Spleen (tissue), 11 donors: ENCODE data around the gene DYSF. TPM values are rescaled to one million over a fixed set of nuclear protein-coding genes. Genes with fewer than 3 reads are reported as not detected.
A peak's percentile ranks its signal among the peaks of the same experiment; 100 is the strongest.

Experiments used
- DNase-seq: peaks from one replicate; pipeline ENCODE4 v3.0.0-alpha.2; 2020
- H3K27ac ChIP-seq, 8 donors: fragments of 200-600 bp; sonication (generic) in 7 of 8; 1 replicate in 4 of 8; 2 replicates in 4 of 8; pipeline versions ENCODE4 v1.5.0 to v1.8.0; 2016 to 2021; ENCODE audit warnings: inconsistent platforms in 4 of 8, mild to moderate bottlenecking in 4 of 8, moderate library complexity in 1 of 8
- H3K27me3 ChIP-seq, 7 donors: fragments of 200-600 bp; sonication (generic) in 6 of 7; replicated peaks in 1 of 7; 1 replicate in 4 of 7; 2 replicates in 3 of 7; pipeline versions ENCODE4 v1.5.0 to v1.8.0; 2016 to 2021; ENCODE audit warnings: inconsistent platforms in 3 of 7, mild to moderate bottlenecking in 1 of 7
- H3K36me3 ChIP-seq, 6 donors: fragments of 200-600 bp; sonication (generic) in 5 of 6; 1 replicate in 4 of 6; 2 replicates in 2 of 6; pipeline versions ENCODE4 v1.5.0 to v1.8.0; 2016 to 2021; ENCODE audit warnings: inconsistent platforms in 2 of 6
- H3K4me1 ChIP-seq, 6 donors: fragments of 200-600 bp; sonication (generic) in 5 of 6; 1 replicate in 3 of 6; 2 replicates in 3 of 6; pipeline versions ENCODE4 v1.5.0 to v1.8.0; 2016 to 2021; ENCODE audit warnings: inconsistent platforms in 3 of 6
- H3K4me3 ChIP-seq, 8 donors: fragments of 200-600 bp; sonication (generic) in 7 of 8; 1 replicate in 4 of 8; 2 replicates in 4 of 8; pipeline versions ENCODE4 v1.5.0 to v1.8.0; 2016 to 2021; ENCODE audit warnings: inconsistent platforms in 4 of 8, mild to moderate bottlenecking in 4 of 8, moderate library complexity in 2 of 8
- H3K9me3 ChIP-seq, 8 donors: fragments of 200-600 bp; sonication (generic) in 7 of 8; 1 replicate in 4 of 8; 2 replicates in 4 of 8; pipeline versions ENCODE4 v1.5.0 to v1.8.0; 2016 to 2021; ENCODE audit warnings: inconsistent platforms in 4 of 8
- CTCF ChIP-seq, 11 experiments: fragments of 200-600 bp in 7 of 11; fragments of 450-650 bp in 4 of 11; sonication (generic) in 4 of 11; IDR thresholded peaks in 8 of 11; conservative IDR thresholded peaks in 3 of 11; 1 replicate in 7 of 11; 2 replicates in 4 of 11; pipeline versions ENCODE4 v1.4.0 to v1.8.0; 2016 to 2021; ENCODE audit warnings: antibody characterized with exemption in 11 of 11, inconsistent platforms in 4 of 11, mild to moderate bottlenecking in 1 of 11
- POLR2A ChIP-seq, 3 donors: fragments of 450-650 bp; IDR thresholded peaks; one replicate each; pipeline ENCODE4 v1.5.1; 2017; ENCODE audit warnings: antibody characterized with exemption in 3 of 3, mild to moderate bottlenecking in 1 of 3
- POLR2AphosphoS5 ChIP-seq, 3 donors: sonication (generic); formaldehyde crosslinking; IDR thresholded peaks; one replicate each; pipeline ENCODE4 v1.5.1; 2017; ENCODE audit warnings: antibody characterized with exemption in 3 of 3
- WGBS, 5 donors: extraction: QIAGEN DNeasy Blood & Tissue Kit in 3 of 5; methylation state at CpG; one replicate each; pipeline versions ENCODE4 v1.1.5 to v1.1.7; 2013 to 2018; 5-methylcytosine and 5-hydroxymethylcytosine counted together
- intact Hi-C: fragments of 100-400 bp; cut with DNase I; formaldehyde crosslinking; loops from one replicate; pipeline ENCODE4 v1.15.0; 2023; ENCODE audit warnings: low total_unique reads
- polyA plus RNA-seq, 3 donors: library from polyadenylated mRNA; stranded (reverse); fragments of 200-250 nt; gene quantifications; one replicate each; pipeline ENCODE4 v1.2.1, GENCODE V29; 2013
- total RNA-seq, 7 donors: library from RNA; depleted of rRNA in 3 of 7; stranded (reverse); fragments of >200 nt in 3 of 7; fragmentation: NEBNext Ultra II Directional in 4 of 7; extraction: Animal tissue kit (Norgen Biotek cat#: 25700) in 4 of 7; gene quantifications; one replicate each; pipeline versions ENCODE4 v1.1.0 to v1.2.1, GENCODE V29; 2016 to 2021
- donor health status: healthy with polysubstance abuse.
- donor health status: DM: no; HTN: no; CAD: no; lungs with moderate emphysema.
- donor health status: DM: no; HTN: no; CAD: no.
- donor health status: Bipolar disorder and iron deficiency.
- donor health status: healthy.
- donor health status: DM: no; HTN: no; CAD: no.
- donor health status: DM: yes; HTN: yes; CAD: no.

Gene DYSF
- total and polyA plus RNA-seq, 10 donors: 4.0 to 287 (median 124) TPM

GRCh38 chr2:71637736-71638135 is 184.4 kb downstream of the DYSF start:
- WGBS, 5 donors: 67 to 77% (median 71%) methylated on average over 4 of the region's 4 CpGs
- no peak for DNase-seq
- Histone ChIP-seq H3K27ac (peak overlapping the region in 2 of 8 donors; percentile 30 to 47), H3K4me1 (peaks cover 0 to 58% (median 25%) of the 10 kb centered on the region in 6 donors), H3K4me3 (no peak overlapping the region), H3K36me3 (peaks cover 0 to 18% (median 0%) of the 10 kb centered on the region in 6 donors), H3K27me3 (no peaks in the 10 kb centered on the region), H3K9me3 (no peaks in the 10 kb centered on the region)
- intact Hi-C loops: no loop called here
- no peak for TF ChIP-seq POLR2A (IDR thresholded peaks at IDR 0.05)

GRCh38 chr2:71639735-71640134 is 186.4 kb downstream of the DYSF start:
- Histone ChIP-seq H3K27ac (no peak overlapping the region), H3K27me3 (no peaks in the 10 kb centered on the region), H3K4me3 (no peak overlapping the region), H3K4me1 (peaks cover 0 to 64% (median 28%) of the 10 kb centered on the region in 6 donors), H3K36me3 (peaks cover 0 to 38% (median 0%) of the 10 kb centered on the region in 6 donors), H3K9me3 (no peaks in the 10 kb centered on the region)
- no peak for TF ChIP-seq POLR2AphosphoS5 (IDR thresholded peaks at IDR 0.05)
- TF ChIP-seq CTCF (IDR thresholded peaks at IDR 0.05 in 8 of 11, conservative IDR thresholded peaks at IDR 0.05 in 3 of 11): no peak
- TF ChIP-seq POLR2A (IDR thresholded peaks at IDR 0.05): no peak
- WGBS, 5 donors: 79 to 92% (median 87%) methylated on average over 4 of the region's 4 CpGs
- DNase-seq: no peak
- intact Hi-C loops: no loop called here

- TF ChIP-seq POLR2A (IDR thresholded peaks at IDR 0.05) (no peak), POLR2AphosphoS5 (IDR thresholded peaks at IDR 0.05) (no peak), CTCF (IDR thresholded peaks at IDR 0.05 in 8 of 11, conservative IDR thresholded peaks at IDR 0.05 in 3 of 11) (no peak)
- Histone ChIP-seq H3K36me3 (peaks cover 0 to 45% (median 3%) of the 10 kb centered on the region in 6 donors), H3K4me1 (peaks cover 0 to 62% (median 29%) of the 10 kb centered on the region in 6 donors), H3K9me3 (no peaks in the 10 kb centered on the region), H3K4me3 (no peak overlapping the region), H3K27me3 (peaks cover 0 to 4% (median 0%) of the 10 kb centered on the region in 7 donors), H3K27ac (no peak overlapping the region)
- 84 to 92% (median 90%) methylated on average over 5 of the region's 5 CpGs for WGBS, 5 donors
- no peak for DNase-seq
- intact Hi-C loops: no loop called here
Observed at GRCh38 chr2:71640489-71640888, 187.1 kb downstream of the DYSF start.

- intact Hi-C loops: no loop called here
- DNase-seq: no peak
- peaks cover 3 to 54% (median 20%) of the 10 kb centered on the region in 6 donors for H3K4me1 ChIP-seq
- no peaks in the 10 kb centered on the region for H3K9me3 ChIP-seq
- H3K27ac ChIP-seq: peak overlapping the region in 1 of 8 donors; percentile 6
- H3K4me3 ChIP-seq: no peak overlapping the region
- WGBS, 5 donors: 80 to 88% (median 83%) methylated on average over 13 of the region's 13 CpGs
- TF ChIP-seq POLR2A (IDR thresholded peaks at IDR 0.05): no peak
- TF ChIP-seq CTCF (IDR thresholded peaks at IDR 0.05 in 8 of 11, conservative IDR thresholded peaks at IDR 0.05 in 3 of 11): no peak
- no peak for TF ChIP-seq POLR2AphosphoS5 (IDR thresholded peaks at IDR 0.05)
- H3K27me3 ChIP-seq: peaks cover 0 to 12% (median 0%) of the 10 kb centered on the region in 7 donors
- peaks cover 0 to 54% (median 3%) of the 10 kb centered on the region in 6 donors for H3K36me3 ChIP-seq
Observed at GRCh38 chr2:71643674-71644357, 190.5 kb downstream of the DYSF start.
